Measurements from ENCODE around the gene DYNC1H1. TPM values are rescaled to one million over a fixed set of nuclear protein-coding genes. Genes with fewer than 3 reads are reported as not detected.

DYNC1H1 gene
- total and polyA plus RNA-seq, 2 donors (not counting 1 experiment from before 2014, with no cell fraction given) = 73.2 to 257 TPM

DNA sequence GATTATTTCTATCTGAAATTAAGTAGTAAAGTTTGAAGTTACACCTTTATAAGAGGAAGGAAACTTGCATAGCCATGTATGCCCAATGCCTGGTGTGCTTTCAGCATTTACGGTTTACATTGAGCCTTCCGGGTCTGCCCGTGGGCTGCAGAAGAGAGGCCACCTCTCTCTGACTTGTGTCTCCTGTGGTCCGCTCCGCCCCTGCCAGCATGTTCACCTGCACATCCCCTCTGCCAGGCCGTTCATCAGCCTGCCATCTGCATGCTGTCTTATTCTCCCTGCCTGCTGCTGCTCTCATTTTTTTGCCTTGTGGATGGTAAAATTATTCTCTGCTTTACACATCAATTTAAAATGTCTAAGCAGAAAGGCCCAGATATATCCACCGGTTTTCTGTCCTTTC, 41.5 kb upstream of the DYNC1H1 start:
- Mint-ChIP-seq H3K9me3 (ENCODE audit: insufficient read depth) (no peaks in the 10 kb centered on the region), H3K27ac (no peak overlapping the region), H3K27me3 (no peaks in the 10 kb centered on the region), H3K4me1 (no peaks in the 10 kb centered on the region), H3K4me3 (no peak overlapping the region)
- no peaks in the 10 kb centered on the region for H4K20me1 ChIP-seq (ENCODE audit: control insufficient read depth, insufficient read depth, low read length, poor library complexity, severe bottlenecking)
- no peaks in the 10 kb centered on the region for H3K9me3 ChIP-seq (ENCODE audit: control extremely low read depth in 1 of 3, control insufficient read depth in 2 of 3, insufficient read depth in 1 of 3, low read length in 2 of 3)
- H2AFZ ChIP-seq (ENCODE audit: insufficient read depth, low read depth, low read length, poor library complexity, severe bottlenecking) = no peak overlapping the region
- no peak for ATAC-seq (ENCODE audit: low read depth)
- no peak overlapping the region for H3K27ac ChIP-seq (ENCODE audit: low read length in 2 of 2)
- intact Hi-C loops (cut with micrococcal nuclease) = no loop called here
- no peak overlapping the region for H3K9ac ChIP-seq (ENCODE audit: low read length)
- no peaks in the 10 kb centered on the region for H3K4me1 ChIP-seq (ENCODE audit: control insufficient read depth in 2 of 2, insufficient read depth in 2 of 2, low read length in 2 of 2)
- ChIA-PET CTCF (interaction anchor here (0.9 kb wide), 1 partner anchor 154 kb away, joined by 3 read pairs; no protein-coding TSS in a partner anchor), POLR2A (interaction anchor here (0.6 kb wide), 1 partner anchor 11 kb away, joined by 3 read pairs; no protein-coding TSS in a partner anchor)
- no peaks in the 10 kb centered on the region for H3K27me3 ChIP-seq (replicated peaks in 1 of 4; ENCODE audit: control extremely low read depth in 1 of 4, control insufficient read depth in 3 of 4, insufficient read depth in 4 of 4, low read length in 3 of 4)
- no peak overlapping the region for H3K4me3 ChIP-seq (ENCODE audit: control extremely low read depth in 1 of 5, extremely low read depth in 1 of 5, insufficient read depth in 1 of 5, low read depth in 2 of 5, low read length in 4 of 5)
- 80% methylated on average over 3 of the region's 7 CpGs for WGBS (ENCODE audit: insufficient coverage)
- DNase-seq = no peak
- peaks cover 3 to 23% of the 10 kb centered on the region in 2 experiments for H3K36me3 ChIP-seq (replicated peaks in 1 of 2; ENCODE audit: control extremely low read depth in 1 of 2, control insufficient read depth in 1 of 2, extremely low read depth in 1 of 2, insufficient read depth in 2 of 2, low read length in 1 of 2)
- no peak overlapping the region for H3K4me2 ChIP-seq (replicated peaks; ENCODE audit: low read depth, low read length, poor library complexity, severe bottlenecking)
- TF ChIP-seq EZH2 (IDR thresholded peaks at IDR 0.05; ENCODE audit: borderline replicate concordance, insufficient read depth, low read depth, low read length, poor library complexity, severe bottlenecking) = no peak
- TF ChIP-seq, protein P1, sequence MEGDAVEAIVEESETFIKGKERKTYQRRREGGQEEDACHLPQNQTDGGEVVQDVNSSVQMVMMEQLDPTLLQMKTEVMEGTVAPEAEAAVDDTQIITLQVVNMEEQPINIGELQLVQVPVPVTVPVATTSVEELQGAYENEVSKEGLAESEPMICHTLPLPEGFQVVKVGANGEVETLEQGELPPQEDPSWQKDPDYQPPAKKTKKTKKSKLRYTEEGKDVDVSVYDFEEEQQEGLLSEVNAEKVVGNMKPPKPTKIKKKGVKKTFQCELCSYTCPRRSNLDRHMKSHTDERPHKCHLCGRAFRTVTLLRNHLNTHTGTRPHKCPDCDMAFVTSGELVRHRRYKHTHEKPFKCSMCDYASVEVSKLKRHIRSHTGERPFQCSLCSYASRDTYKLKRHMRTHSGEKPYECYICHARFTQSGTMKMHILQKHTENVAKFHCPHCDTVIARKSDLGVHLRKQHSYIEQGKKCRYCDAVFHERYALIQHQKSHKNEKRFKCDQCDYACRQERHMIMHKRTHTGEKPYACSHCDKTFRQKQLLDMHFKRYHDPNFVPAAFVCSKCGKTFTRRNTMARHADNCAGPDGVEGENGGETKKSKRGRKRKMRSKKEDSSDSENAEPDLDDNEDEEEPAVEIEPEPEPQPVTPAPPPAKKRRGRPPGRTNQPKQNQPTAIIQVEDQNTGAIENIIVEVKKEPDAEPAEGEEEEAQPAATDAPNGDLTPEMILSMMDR (IDR thresholded peaks at IDR 0.05) = no peak
- no peaks in the 10 kb centered on the region for H3K79me2 ChIP-seq (ENCODE audit: control insufficient read depth, insufficient read depth, low read length)

DNA sequence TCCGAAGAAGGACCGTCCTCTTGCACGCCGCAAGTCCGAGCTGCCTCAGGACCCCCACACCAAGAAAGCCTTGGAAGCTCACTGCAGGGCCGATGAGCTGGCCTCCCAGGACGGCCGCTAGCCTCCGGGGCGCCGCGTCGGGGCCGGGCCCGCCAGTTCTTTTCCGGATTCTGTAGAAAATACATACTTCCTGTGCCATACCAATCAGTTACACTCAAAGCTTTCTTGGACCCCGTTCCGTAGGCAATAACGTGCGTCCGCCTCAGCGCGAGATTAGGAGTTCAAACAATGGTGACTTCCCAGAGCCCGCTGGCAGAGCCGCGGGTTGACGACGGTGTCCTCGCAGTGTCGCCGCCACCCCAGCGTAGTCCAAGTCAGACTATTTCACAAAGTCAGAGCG, 39.2 kb upstream of the DYNC1H1 start:
- intact Hi-C loops (cut with micrococcal nuclease) = no loop called here
- Histone ChIP-seq H3K4me2 (replicated peaks; ENCODE audit: low read depth, low read length, poor library complexity, severe bottlenecking) (no peak overlapping the region), H2AFZ (ENCODE audit: insufficient read depth, low read depth, low read length, poor library complexity, severe bottlenecking) (no peak overlapping the region), H3K9me3 (ENCODE audit: control extremely low read depth in 1 of 3, control insufficient read depth in 2 of 3, insufficient read depth in 1 of 3, low read length in 2 of 3) (no peaks in the 10 kb centered on the region), H3K9ac (ENCODE audit: low read length) (no peak overlapping the region), H3K27me3 (replicated peaks in 1 of 4; ENCODE audit: control extremely low read depth in 1 of 4, control insufficient read depth in 3 of 4, insufficient read depth in 4 of 4, low read length in 3 of 4) (no peaks in the 10 kb centered on the region), H3K4me3 (ENCODE audit: control extremely low read depth in 1 of 5, extremely low read depth in 1 of 5, insufficient read depth in 1 of 5, low read depth in 2 of 5, low read length in 4 of 5) (no peak overlapping the region), H3K36me3 (replicated peaks in 1 of 2; ENCODE audit: control extremely low read depth in 1 of 2, control insufficient read depth in 1 of 2, extremely low read depth in 1 of 2, insufficient read depth in 2 of 2, low read length in 1 of 2) (peaks cover 3 to 30% of the 10 kb centered on the region in 2 experiments), H4K20me1 (ENCODE audit: control insufficient read depth, insufficient read depth, low read length, poor library complexity, severe bottlenecking) (no peaks in the 10 kb centered on the region), H3K4me1 (ENCODE audit: control insufficient read depth in 2 of 2, insufficient read depth in 2 of 2, low read length in 2 of 2) (no peaks in the 10 kb centered on the region), H3K79me2 (ENCODE audit: control insufficient read depth, insufficient read depth, low read length) (no peaks in the 10 kb centered on the region), H3K27ac (ENCODE audit: low read length in 2 of 2) (no peak overlapping the region)
- Mint-ChIP-seq H3K27ac (no peak overlapping the region), H3K4me1 (no peaks in the 10 kb centered on the region), H3K27me3 (no peaks in the 10 kb centered on the region), H3K9me3 (ENCODE audit: insufficient read depth) (no peaks in the 10 kb centered on the region), H3K4me3 (no peak overlapping the region)
- ChIA-PET POLR2A (interaction anchor here (0.6 kb wide), 1 partner anchor 11 kb away, joined by 7 read pairs; no protein-coding TSS in a partner anchor), CTCF (no interaction called here)
- TF ChIP-seq, protein P1 (IDR thresholded peaks at IDR 0.05) = no peak
- no peak for TF ChIP-seq EZH2 (IDR thresholded peaks at IDR 0.05; ENCODE audit: borderline replicate concordance, insufficient read depth, low read depth, low read length, poor library complexity, severe bottlenecking)
- no peak for ATAC-seq (ENCODE audit: low read depth)
- whole genome bisulfite sequencing (ENCODE audit: insufficient coverage) = 98% methylated on average over 23 of the region's 33 CpGs
- no peak for DNase-seq
